C4-2B (cell line): ENCODE measurements around the gene ZNF407.

Experiments used
- H3K27ac ChIP-seq: fragments of 450-650 bp; 2 replicates; pipeline ENCODE4 v1.5.1; 2017
- ZFX ChIP-seq: fragments of 450-650 bp; IDR thresholded peaks from 2 replicates; pipeline ENCODE4 v1.6.1; 2017
- TF ChIP-seq, protein P1 (sequence below): fragments of 450-650 bp; conservative IDR thresholded peaks from 2 replicates; pipeline ENCODE4 v1.5.1; 2017; ENCODE audit warnings: mild to moderate bottlenecking

ZNF407 gene

GRCh38 chr18:74841248-74841647 lies 243.6 kb downstream of the ZNF407 start:
- H3K27ac ChIP-seq = no peak overlapping the region
- TF ChIP-seq, protein P1, sequence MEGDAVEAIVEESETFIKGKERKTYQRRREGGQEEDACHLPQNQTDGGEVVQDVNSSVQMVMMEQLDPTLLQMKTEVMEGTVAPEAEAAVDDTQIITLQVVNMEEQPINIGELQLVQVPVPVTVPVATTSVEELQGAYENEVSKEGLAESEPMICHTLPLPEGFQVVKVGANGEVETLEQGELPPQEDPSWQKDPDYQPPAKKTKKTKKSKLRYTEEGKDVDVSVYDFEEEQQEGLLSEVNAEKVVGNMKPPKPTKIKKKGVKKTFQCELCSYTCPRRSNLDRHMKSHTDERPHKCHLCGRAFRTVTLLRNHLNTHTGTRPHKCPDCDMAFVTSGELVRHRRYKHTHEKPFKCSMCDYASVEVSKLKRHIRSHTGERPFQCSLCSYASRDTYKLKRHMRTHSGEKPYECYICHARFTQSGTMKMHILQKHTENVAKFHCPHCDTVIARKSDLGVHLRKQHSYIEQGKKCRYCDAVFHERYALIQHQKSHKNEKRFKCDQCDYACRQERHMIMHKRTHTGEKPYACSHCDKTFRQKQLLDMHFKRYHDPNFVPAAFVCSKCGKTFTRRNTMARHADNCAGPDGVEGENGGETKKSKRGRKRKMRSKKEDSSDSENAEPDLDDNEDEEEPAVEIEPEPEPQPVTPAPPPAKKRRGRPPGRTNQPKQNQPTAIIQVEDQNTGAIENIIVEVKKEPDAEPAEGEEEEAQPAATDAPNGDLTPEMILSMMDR = no peak
- TF ChIP-seq ZFX = no peak

DNA sequence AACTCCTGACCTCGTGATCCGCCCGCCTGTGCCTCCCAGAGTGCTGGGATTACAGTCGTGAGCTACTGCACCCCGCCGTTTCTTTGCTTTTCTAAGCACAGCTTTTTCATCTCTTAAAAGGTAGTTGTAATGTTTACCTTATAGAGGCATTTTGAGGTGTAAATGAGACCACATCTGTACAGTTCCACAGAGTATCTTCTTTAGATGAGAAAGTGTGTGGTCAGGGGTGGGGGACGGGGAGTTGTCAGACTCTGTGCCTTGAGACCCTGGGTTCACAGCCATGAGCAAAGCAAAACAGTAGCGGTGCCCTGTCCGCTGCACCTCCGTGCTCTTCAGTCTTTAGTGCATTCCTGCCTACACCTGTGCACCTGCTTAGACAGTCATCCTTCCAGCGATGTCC lies 251.6 kb downstream of the ZNF407 start:
- TF ChIP-seq, protein P1 = no peak
- no peak for TF ChIP-seq ZFX

DNA sequence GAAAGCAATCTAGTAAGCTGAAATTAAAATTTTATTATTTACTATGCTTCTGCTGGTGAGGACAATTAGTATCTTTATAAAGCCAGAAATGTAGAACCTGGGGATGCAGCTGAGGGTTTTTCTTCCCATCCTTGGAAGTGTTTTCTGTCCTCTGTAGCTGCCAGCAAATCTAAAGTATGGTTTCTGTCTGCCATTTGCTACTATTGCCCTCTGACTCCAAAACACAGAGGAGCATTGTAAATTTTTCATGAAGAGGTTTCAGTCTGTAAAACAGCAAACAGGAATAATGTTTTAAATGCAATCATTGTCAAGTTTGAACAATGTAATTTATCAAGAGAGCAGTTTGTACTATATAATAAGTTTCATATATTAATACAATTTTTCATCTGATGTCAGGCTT lies 258.8 kb downstream of the ZNF407 start:
- no peak for TF ChIP-seq ZFX
- TF ChIP-seq, protein P1 = no peak
- H3K27ac ChIP-seq = no peak overlapping the region

More for the DNA sequence above, 251.6 kb downstream of the ZNF407 start:
- no peak overlapping the region for H3K27ac ChIP-seq

DNA sequence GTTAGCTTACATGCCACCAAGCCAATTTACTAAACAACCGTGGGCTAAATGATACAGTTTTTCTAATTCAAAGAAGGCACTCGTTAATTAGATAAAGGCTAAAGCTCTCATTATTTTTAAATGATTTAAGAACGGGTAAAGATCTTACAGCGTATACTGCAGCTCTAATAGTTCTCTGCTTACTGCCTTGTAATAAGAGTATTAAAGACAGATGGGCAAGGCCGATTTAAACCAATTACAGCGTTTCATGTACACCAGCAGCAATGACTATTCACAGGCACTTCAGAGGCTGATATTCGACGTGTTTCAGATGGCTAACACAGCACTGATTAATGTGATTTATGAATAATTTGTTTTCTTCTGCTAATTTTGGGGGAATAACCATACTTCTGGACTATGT lies 259.3 kb downstream of the ZNF407 start:
- no peak for TF ChIP-seq ZFX
- TF ChIP-seq, protein P1 = no peak
- H3K27ac ChIP-seq = no peak overlapping the region

DNA sequence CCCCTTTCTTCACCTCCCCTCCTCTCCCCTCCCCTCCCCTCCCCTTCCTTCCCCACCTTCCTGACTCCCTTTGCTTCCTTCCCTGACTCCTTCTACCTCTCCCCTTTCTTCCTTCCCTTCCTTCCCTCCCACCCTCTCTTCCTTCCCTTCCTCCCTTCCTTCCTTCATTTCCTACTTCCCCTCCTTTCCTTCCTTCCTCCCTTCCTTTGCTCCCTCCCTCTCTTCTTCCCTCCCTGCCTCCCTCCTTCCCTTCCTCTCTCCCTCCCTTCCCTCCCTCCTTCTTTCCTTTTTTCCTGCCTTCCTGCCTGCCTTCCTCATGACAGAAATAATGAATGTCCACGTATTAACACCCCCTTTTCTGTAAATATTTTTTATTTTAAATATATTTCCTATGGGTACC lies 260.2 kb downstream of the ZNF407 start:
- TF ChIP-seq, protein P1 = no peak
- no peak for TF ChIP-seq ZFX
- H3K27ac ChIP-seq = no peak overlapping the region

DNA sequence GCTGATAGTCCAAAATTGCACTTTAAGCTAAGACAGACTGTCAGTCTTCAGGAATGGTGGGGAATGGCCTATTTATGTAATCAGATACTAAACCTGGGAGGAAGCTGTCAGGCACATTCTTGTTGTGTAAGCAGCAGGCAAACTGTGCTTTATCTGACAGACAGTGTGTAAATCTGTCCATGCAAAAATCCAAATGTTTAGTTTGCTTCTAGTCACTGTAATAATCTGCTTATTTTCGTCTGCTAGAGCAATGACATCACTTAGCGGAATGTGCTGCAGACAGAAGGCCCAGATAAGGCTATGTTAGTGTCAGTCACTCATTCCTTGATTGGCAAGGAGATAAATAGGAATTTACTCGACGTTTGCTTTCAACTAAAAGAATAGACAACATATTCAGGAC lies 263.5 kb downstream of the ZNF407 start:
- H3K27ac ChIP-seq = no peak overlapping the region
- TF ChIP-seq, protein P1 = no peak
- no peak for TF ChIP-seq ZFX

DNA sequence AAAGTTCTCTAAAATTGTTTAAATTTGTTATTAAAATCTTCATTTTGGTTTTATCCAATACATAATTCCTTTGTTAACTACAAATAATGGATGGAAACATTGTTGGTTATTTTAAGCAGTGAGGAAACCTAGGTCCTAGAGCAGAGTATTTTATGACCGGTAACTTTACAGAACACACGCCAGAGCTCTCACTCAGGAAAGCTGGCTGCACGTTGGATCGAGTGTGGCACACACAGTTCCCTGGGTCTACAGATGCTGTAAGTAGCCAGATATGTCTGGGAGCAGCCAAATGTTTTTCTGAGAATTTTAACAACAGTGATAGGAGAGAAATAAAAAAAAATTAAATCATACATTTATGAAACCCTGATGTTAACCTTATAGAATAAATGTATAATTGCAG lies 264.4 kb downstream of the ZNF407 start:
- H3K27ac ChIP-seq = no peak overlapping the region
- TF ChIP-seq, protein P1 = no peak
- no peak for TF ChIP-seq ZFX
